Stimulated activated CD8-positive, alpha-beta memory T cell treated with anti-CD3 and anti-CD28 coated beads, Interleukin-7, amount 100 ng/mL, for 24 hours (primary cell): ENCODE measurements around the gene DIDO1.

Source experiments
- DNase-seq: peaks from one replicate; pipeline ENCODE4 v3.0.0-alpha.2; 2020; ENCODE audit warnings: low read depth

Gene DIDO1

GRCh38 chr20:62832212-62832922 is 93.9 kb downstream of the DIDO1 start:
- DNase-seq, result no peak

GRCh38 chr20:62831854-62832211 is 94.5 kb downstream of the DIDO1 start:
- DNase-seq, result no peak

GRCh38 chr20:62831361-62831788 is 94.9 kb downstream of the DIDO1 start:
- DNase-seq, result no peak

GRCh38 chr20:62830821-62831220 is 95.5 kb downstream of the DIDO1 start:
- DNase-seq, result no peak

GRCh38 chr20:62830251-62830650 is 96.1 kb downstream of the DIDO1 start:
- DNase-seq, result no peak

- DNase-seq, result no peak
Observed at GRCh38 chr20:62829231-62830230, 96.8 kb downstream of the DIDO1 start.

- DNase-seq, result no peak
Observed at GRCh38 chr20:62828511-62829230, 97.6 kb downstream of the DIDO1 start.

GRCh38 chr20:62828051-62828450 is 98.3 kb downstream of the DIDO1 start:
- DNase-seq, result no peak
